ENCODE measurements around the gene ANKRD11.

The ANKRD11 gene

GRCh38 chr16:89317729-89318429 lies 172.5 kb downstream of the ANKRD11 start:
- Histone ChIP-seq H3K27me3 (ENCODE audit: control insufficient read depth in 1 of 2, insufficient read depth in 2 of 2, low read length in 2 of 2) (no peaks in the 10 kb centered on the region), H3K9ac (ENCODE audit: low read length in 2 of 2) (no peak overlapping the region), H3K4me1 (ENCODE audit: control insufficient read depth, insufficient read depth, low read length) (peaks cover 59% of the 10 kb centered on the region), H3K36me3 (ENCODE audit: control insufficient read depth in 2 of 2, insufficient read depth in 2 of 2, low read length in 2 of 2) (peaks cover 4 to 11% of the 10 kb centered on the region in 2 donors), H3K9me3 (ENCODE audit: control insufficient read depth in 2 of 2, low read length in 2 of 2) (no peaks in the 10 kb centered on the region), H3K4me3 (ENCODE audit: low read length in 2 of 2) (no peak overlapping the region), H3K27ac (ENCODE audit: low read length) (no peak overlapping the region)

DNA sequence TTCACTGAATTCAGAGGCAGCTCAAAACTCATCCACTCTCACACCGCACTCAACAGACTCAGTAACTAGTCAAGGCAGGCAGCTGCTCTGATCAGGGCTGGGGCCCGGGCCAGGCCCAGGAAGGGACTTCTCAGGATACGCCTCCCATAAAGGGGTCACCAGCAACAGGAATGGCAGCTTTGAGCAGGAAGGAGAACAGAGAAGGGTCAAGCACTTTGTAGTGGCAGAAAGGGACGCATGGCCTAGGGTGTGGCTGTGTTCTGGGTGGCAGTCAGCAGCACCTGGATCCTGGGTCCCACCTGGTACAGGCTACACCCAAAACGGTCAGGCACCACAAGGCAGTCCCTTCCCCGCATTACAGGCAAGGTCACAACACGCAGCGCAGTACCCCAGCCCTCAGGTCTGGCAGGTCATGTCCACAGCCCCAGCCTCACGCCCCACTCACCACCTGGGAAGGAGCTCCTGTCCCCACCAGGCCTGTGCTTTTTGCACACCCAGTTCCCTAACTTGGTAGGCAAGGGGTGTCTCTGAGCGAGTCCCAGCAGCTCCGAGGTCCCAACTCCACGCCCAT lies 173.2 kb downstream of the ANKRD11 start:
- Histone ChIP-seq H3K4me3 (ENCODE audit: low read length in 2 of 2) (no peak overlapping the region), H3K27me3 (ENCODE audit: control insufficient read depth in 1 of 2, insufficient read depth in 2 of 2, low read length in 2 of 2) (no peaks in the 10 kb centered on the region), H3K36me3 (ENCODE audit: control insufficient read depth in 2 of 2, insufficient read depth in 2 of 2, low read length in 2 of 2) (peaks cover 5 to 13% of the 10 kb centered on the region in 2 donors), H3K9ac (ENCODE audit: low read length in 2 of 2) (no peak overlapping the region), H3K9me3 (ENCODE audit: control insufficient read depth in 2 of 2, low read length in 2 of 2) (no peaks in the 10 kb centered on the region), H3K27ac (ENCODE audit: low read length) (no peak overlapping the region), H3K4me1 (ENCODE audit: control insufficient read depth, insufficient read depth, low read length) (peaks cover 53% of the 10 kb centered on the region)

DNA sequence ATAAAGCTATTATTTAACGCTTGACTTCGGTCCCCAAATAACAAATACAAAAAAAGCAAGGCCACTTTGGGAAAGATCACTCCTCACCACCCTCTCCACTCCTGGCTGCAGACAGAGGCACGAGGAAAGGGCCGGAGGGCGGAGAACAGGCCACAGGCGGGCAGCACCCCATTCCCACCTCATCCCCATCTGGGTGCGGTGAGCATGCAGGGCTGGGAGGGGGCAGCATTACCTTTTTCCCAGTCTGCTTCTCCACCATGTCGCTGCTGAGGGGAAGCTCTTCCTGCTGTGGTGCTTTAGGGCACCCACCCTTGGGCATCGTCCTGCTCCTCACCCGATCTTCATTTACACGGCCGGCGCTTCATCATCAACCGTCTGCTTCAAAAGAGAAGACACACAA lies 173.7 kb downstream of the ANKRD11 start:
- H3K27ac ChIP-seq (ENCODE audit: low read length) = no peak overlapping the region
- H3K4me1 ChIP-seq (ENCODE audit: control insufficient read depth, insufficient read depth, low read length) = peaks cover 50% of the 10 kb centered on the region
- no peak overlapping the region for H3K9ac ChIP-seq (ENCODE audit: low read length in 2 of 2)
- no peaks in the 10 kb centered on the region for H3K27me3 ChIP-seq (ENCODE audit: control insufficient read depth in 1 of 2, insufficient read depth in 2 of 2, low read length in 2 of 2)
- no peaks in the 10 kb centered on the region for H3K9me3 ChIP-seq (ENCODE audit: control insufficient read depth in 2 of 2, low read length in 2 of 2)
- H3K4me3 ChIP-seq (ENCODE audit: low read length in 2 of 2) = no peak overlapping the region
- peaks cover 5 to 13% of the 10 kb centered on the region in 2 donors for H3K36me3 ChIP-seq (ENCODE audit: control insufficient read depth in 2 of 2, insufficient read depth in 2 of 2, low read length in 2 of 2)

DNA sequence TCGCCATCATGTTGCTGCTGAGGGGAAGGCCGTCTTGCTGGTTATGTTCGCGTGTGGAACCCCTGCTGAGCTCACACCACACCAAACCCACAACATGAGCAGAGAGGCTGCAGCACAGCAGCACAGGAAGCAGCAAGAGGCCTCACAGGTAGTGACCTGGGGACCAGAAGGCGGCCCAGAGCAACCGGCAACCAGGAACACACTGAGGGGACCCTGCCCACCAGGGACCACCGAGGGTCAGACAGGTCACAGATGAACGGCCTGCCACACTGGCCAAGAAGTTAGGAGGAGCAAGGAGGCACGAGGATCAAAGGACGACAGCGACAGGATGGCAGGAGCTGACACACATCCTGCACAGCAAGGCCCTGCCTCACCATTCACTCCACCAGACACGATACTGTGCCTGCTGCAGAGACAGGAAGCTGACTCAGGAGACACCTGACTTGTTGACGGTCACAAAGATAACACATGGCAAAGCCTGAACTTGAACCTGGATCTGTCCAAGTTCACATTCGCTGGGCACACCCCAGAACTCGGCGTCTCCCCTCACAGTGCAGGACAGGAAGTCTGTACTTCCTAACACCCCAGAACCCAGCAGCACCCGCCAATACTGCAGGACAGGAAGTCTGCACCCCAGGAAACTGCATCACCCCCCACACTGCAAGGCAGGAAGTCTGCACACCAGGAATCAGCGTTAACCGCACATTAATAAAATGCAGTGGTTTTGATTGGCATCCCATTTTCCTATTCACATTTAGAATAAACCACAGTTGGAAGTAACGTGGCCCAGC lies 174.4 kb downstream of the ANKRD11 start:
- no peaks in the 10 kb centered on the region for H3K27me3 ChIP-seq (ENCODE audit: control insufficient read depth in 1 of 2, insufficient read depth in 2 of 2, low read length in 2 of 2)
- peaks cover 5 to 13% of the 10 kb centered on the region in 2 donors for H3K36me3 ChIP-seq (ENCODE audit: control insufficient read depth in 2 of 2, insufficient read depth in 2 of 2, low read length in 2 of 2)
- peaks cover 48% of the 10 kb centered on the region for H3K4me1 ChIP-seq (ENCODE audit: control insufficient read depth, insufficient read depth, low read length)
- H3K9me3 ChIP-seq (ENCODE audit: control insufficient read depth in 2 of 2, low read length in 2 of 2) = no peaks in the 10 kb centered on the region
- H3K9ac ChIP-seq (ENCODE audit: low read length in 2 of 2) = no peak overlapping the region
- H3K27ac ChIP-seq (ENCODE audit: low read length) = no peak overlapping the region
- H3K4me3 ChIP-seq (ENCODE audit: low read length in 2 of 2) = no peak overlapping the region

- Histone ChIP-seq H3K4me1 (ENCODE audit: control insufficient read depth, insufficient read depth, low read length) (peaks cover 40% of the 10 kb centered on the region), H3K4me3 (ENCODE audit: low read length in 2 of 2) (no peak overlapping the region), H3K9ac (ENCODE audit: low read length in 2 of 2) (no peak overlapping the region), H3K9me3 (ENCODE audit: control insufficient read depth in 2 of 2, low read length in 2 of 2) (no peaks in the 10 kb centered on the region), H3K27ac (ENCODE audit: low read length) (no peak overlapping the region), H3K36me3 (ENCODE audit: control insufficient read depth in 2 of 2, insufficient read depth in 2 of 2, low read length in 2 of 2) (peaks cover 5 to 13% of the 10 kb centered on the region in 2 donors), H3K27me3 (ENCODE audit: control insufficient read depth in 1 of 2, insufficient read depth in 2 of 2, low read length in 2 of 2) (no peaks in the 10 kb centered on the region)
Observed at GRCh38 chr16:89315271-89315670, 175.1 kb downstream of the ANKRD11 start.

DNA sequence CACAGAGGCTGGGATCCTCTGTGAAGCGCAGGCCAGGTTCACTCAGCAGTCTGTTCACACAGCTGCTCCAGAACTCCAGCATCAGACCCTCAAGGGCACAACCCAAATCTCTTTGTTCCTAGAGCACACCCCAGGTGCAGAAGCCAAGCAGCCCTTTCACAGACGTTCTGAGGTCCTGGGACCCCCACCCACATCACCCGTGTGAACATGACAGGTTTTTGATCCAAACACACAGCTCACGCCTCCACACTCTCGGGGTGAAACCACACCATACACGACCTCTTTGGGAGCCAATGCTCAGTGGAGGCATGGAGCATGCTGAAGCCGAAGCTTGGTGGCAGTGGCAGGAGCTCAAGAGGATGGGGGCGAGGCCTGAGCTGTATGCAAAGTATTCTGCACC lies 175.5 kb downstream of the ANKRD11 start:
- H3K27me3 ChIP-seq (ENCODE audit: control insufficient read depth in 1 of 2, insufficient read depth in 2 of 2, low read length in 2 of 2) = no peaks in the 10 kb centered on the region
- H3K9ac ChIP-seq (ENCODE audit: low read length in 2 of 2) = no peak overlapping the region
- no peak overlapping the region for H3K4me3 ChIP-seq (ENCODE audit: low read length in 2 of 2)
- no peaks in the 10 kb centered on the region for H3K9me3 ChIP-seq (ENCODE audit: control insufficient read depth in 2 of 2, low read length in 2 of 2)
- peaks cover 36% of the 10 kb centered on the region for H3K4me1 ChIP-seq (ENCODE audit: control insufficient read depth, insufficient read depth, low read length)
- no peak overlapping the region for H3K27ac ChIP-seq (ENCODE audit: low read length)
- peaks cover 5 to 13% of the 10 kb centered on the region in 2 donors for H3K36me3 ChIP-seq (ENCODE audit: control insufficient read depth in 2 of 2, insufficient read depth in 2 of 2, low read length in 2 of 2)

DNA sequence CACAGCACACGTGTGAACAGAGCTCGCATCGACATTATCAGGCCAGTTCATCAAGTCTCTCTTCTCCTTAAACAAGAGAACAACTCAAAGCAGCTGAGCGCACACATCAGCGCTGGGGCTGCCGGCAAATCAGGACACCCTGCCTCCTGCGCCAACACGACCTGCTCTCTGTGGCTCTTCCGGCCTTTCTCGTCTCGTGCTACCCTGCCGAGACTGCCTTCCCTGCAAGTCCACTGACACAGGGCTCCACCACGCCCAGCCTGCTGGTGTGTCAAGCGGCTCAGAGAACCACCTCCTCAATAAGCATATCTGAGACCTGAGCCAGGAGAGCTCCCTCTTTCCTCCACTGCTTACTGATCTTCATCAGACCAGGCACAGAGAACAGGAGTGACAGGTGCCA lies 176.0 kb downstream of the ANKRD11 start:
- Histone ChIP-seq H3K4me3 (ENCODE audit: low read length in 2 of 2) (no peak overlapping the region), H3K36me3 (ENCODE audit: control insufficient read depth in 2 of 2, insufficient read depth in 2 of 2, low read length in 2 of 2) (peaks cover 5 to 13% of the 10 kb centered on the region in 2 donors), H3K9ac (ENCODE audit: low read length in 2 of 2) (no peak overlapping the region), H3K27me3 (ENCODE audit: control insufficient read depth in 1 of 2, insufficient read depth in 2 of 2, low read length in 2 of 2) (no peaks in the 10 kb centered on the region), H3K9me3 (ENCODE audit: control insufficient read depth in 2 of 2, low read length in 2 of 2) (no peaks in the 10 kb centered on the region), H3K4me1 (ENCODE audit: control insufficient read depth, insufficient read depth, low read length) (peaks cover 31% of the 10 kb centered on the region), H3K27ac (ENCODE audit: low read length) (no peak overlapping the region)

- Histone ChIP-seq H3K4me3 (ENCODE audit: low read length in 2 of 2) (no peak overlapping the region), H3K4me1 (ENCODE audit: control insufficient read depth, insufficient read depth, low read length) (peaks cover 25% of the 10 kb centered on the region), H3K27ac (ENCODE audit: low read length) (no peak overlapping the region), H3K27me3 (ENCODE audit: control insufficient read depth in 1 of 2, insufficient read depth in 2 of 2, low read length in 2 of 2) (no peaks in the 10 kb centered on the region), H3K9ac (ENCODE audit: low read length in 2 of 2) (no peak overlapping the region), H3K36me3 (ENCODE audit: control insufficient read depth in 2 of 2, insufficient read depth in 2 of 2, low read length in 2 of 2) (peaks cover 5 to 13% of the 10 kb centered on the region in 2 donors), H3K9me3 (ENCODE audit: control insufficient read depth in 2 of 2, low read length in 2 of 2) (no peaks in the 10 kb centered on the region)
Observed at GRCh38 chr16:89313583-89313982, 176.8 kb downstream of the ANKRD11 start.

DNA sequence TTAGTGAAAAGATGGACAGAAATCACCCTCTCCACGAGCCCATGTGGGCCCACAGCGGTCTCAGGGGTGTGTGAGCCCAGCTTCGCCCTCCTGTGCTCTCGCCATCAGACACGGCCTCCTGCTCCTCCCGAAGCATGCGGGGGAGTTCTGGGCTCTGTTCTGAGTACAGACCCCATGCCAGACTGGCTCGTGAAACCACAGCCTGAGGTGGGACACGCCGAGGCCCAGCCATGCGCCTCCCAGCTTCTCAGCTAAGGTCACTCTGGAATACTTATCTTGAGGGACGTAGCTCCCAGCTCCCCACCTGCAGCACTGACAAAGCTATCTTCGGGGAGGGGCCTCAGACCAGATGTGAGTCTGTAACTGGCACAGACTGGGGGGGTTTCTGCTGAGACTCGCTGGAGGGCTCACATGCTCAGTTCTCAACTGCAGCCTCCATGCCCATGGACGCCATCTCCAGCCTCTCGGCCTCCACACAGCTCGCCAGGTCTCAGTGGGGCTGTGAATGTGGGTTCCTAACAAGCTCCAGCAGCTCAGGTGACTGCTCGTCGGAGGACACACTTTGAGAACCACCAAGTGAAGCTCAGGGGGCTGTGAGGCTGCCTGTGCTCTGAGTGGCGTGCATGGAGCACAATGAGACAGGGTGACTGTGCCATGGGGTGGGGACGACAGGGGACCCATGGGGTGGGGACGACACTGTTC lies 177.6 kb downstream of the ANKRD11 start:
- no peak overlapping the region for H3K9ac ChIP-seq (ENCODE audit: low read length in 2 of 2)
- peaks cover 18% of the 10 kb centered on the region for H3K4me1 ChIP-seq (ENCODE audit: control insufficient read depth, insufficient read depth, low read length)
- H3K27ac ChIP-seq (ENCODE audit: low read length) = no peak overlapping the region
- no peaks in the 10 kb centered on the region for H3K27me3 ChIP-seq (ENCODE audit: control insufficient read depth in 1 of 2, insufficient read depth in 2 of 2, low read length in 2 of 2)
- peaks cover 5 to 13% of the 10 kb centered on the region in 2 donors for H3K36me3 ChIP-seq (ENCODE audit: control insufficient read depth in 2 of 2, insufficient read depth in 2 of 2, low read length in 2 of 2)
- no peak overlapping the region for H3K4me3 ChIP-seq (ENCODE audit: low read length in 2 of 2)
- no peaks in the 10 kb centered on the region for H3K9me3 ChIP-seq (ENCODE audit: control insufficient read depth in 2 of 2, low read length in 2 of 2)

DNA sequence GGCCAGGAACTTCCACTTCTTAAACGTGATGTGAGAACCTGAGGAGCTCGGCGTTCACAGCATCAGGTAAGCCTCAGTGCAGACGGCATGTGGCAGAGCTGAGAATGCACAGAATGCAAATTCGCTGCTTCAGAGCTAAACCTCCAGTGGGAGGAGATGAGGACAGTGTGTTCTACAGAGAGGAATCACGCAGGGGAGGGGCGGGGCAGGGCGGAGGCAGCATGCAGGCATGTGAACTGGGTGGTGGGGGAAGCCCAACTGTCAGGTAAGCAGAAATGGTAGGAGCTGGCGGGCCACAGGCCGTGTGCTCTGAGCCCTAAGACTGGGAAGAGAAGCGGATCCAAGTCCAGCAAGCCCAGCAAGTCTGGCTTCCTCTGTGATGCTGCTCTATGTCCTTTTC lies 178.2 kb downstream of the ANKRD11 start:
- H3K27ac ChIP-seq (ENCODE audit: low read length) = no peak overlapping the region
- H3K9ac ChIP-seq (ENCODE audit: low read length in 2 of 2) = no peak overlapping the region
- H3K4me3 ChIP-seq (ENCODE audit: low read length in 2 of 2) = no peak overlapping the region
- H3K9me3 ChIP-seq (ENCODE audit: control insufficient read depth in 2 of 2, low read length in 2 of 2) = no peaks in the 10 kb centered on the region
- H3K27me3 ChIP-seq (ENCODE audit: control insufficient read depth in 1 of 2, insufficient read depth in 2 of 2, low read length in 2 of 2) = no peaks in the 10 kb centered on the region
- H3K4me1 ChIP-seq (ENCODE audit: control insufficient read depth, insufficient read depth, low read length) = peaks cover 17% of the 10 kb centered on the region
- H3K36me3 ChIP-seq (ENCODE audit: control insufficient read depth in 2 of 2, insufficient read depth in 2 of 2, low read length in 2 of 2) = peaks cover 5 to 13% of the 10 kb centered on the region in 2 donors
